CD14-positive monocyte (primary cell): Measurements from ENCODE around the gene ASTN1. TPM values are rescaled to one million over a fixed set of nuclear protein-coding genes. Genes with fewer than 3 reads are reported as not detected.

Experiments
- DNase-seq, 3 donors: peaks; one replicate each; pipeline ENCODE4 v3.0.0-alpha.2; 2011 to 2022
- H2AFZ ChIP-seq: 2 replicates; pipeline ENCODE4 v1.6.0; 2012; ENCODE audit warnings: mild to moderate bottlenecking, low read depth, low read length, inconsistent platforms; ENCODE audit not compliant: insufficient read depth, poor library complexity, severe bottlenecking
- H3K27ac ChIP-seq, 2 donors: 1 replicate in 1 of 2; 2 replicates in 1 of 2; pipeline ENCODE4 v1.5.1; 2012 to 2013; ENCODE audit warnings: low read length in 2 of 2, control low read depth in 1 of 2, inconsistent platforms in 1 of 2, low read depth in 1 of 2, mild to moderate bottlenecking in 1 of 2
- H3K27me3 ChIP-seq, 2 donors: one replicate each; pipeline versions ENCODE4 v1.6.0 to v1.6.1; 2011 to 2013; ENCODE audit warnings: low read length in 2 of 2; ENCODE audit not compliant: control insufficient read depth in 2 of 2, insufficient read depth in 2 of 2
- H3K36me3 ChIP-seq, 2 donors: replicated peaks in 1 of 2; 1 replicate in 1 of 2; 2 replicates in 1 of 2; pipeline versions ENCODE4 v1.5.1 to v1.6.1; 2012 to 2013; ENCODE audit warnings: low read length in 2 of 2, control low read depth in 1 of 2, inconsistent platforms in 1 of 2, mild to moderate bottlenecking in 1 of 2; ENCODE audit not compliant: insufficient read depth in 2 of 2, control insufficient read depth in 1 of 2
- H3K4me1 ChIP-seq, 2 donors: 1 replicate in 1 of 2; 2 replicates in 1 of 2; pipeline versions ENCODE4 v1.5.1 to v1.6.1; 2012 to 2013; ENCODE audit warnings: low read length in 2 of 2, control low read depth in 1 of 2, inconsistent platforms in 1 of 2, mild to moderate bottlenecking in 1 of 2, moderate library complexity in 1 of 2; ENCODE audit not compliant: insufficient read depth in 2 of 2, control insufficient read depth in 1 of 2
- H3K4me2 ChIP-seq: replicated peaks from 2 replicates; pipeline ENCODE3; 2012; ENCODE audit warnings: low read length, moderate library complexity, mild to moderate bottlenecking; ENCODE audit not compliant: poor library complexity, severe bottlenecking; ENCODE audit errors: extremely low read depth
- H3K4me3 ChIP-seq, 3 experiments: fragments of 200-600 bp in 1 of 3; sonication (generic) in 1 of 3; replicated peaks in 1 of 3; 1 replicate in 2 of 3; 2 replicates in 1 of 3; pipeline ENCODE4 v1.5.1; 2011 to 2013; ENCODE audit warnings: low read length in 3 of 3, mild to moderate bottlenecking in 3 of 3, control low read depth in 2 of 3, low read depth in 2 of 3, inconsistent platforms in 1 of 3, moderate library complexity in 1 of 3
- H3K79me2 ChIP-seq: 2 replicates; pipeline ENCODE4 v1.6.0; 2012; ENCODE audit warnings: mild to moderate bottlenecking, control low read depth, inconsistent platforms, low read length, moderate library complexity; ENCODE audit not compliant: insufficient read depth
- H3K9ac ChIP-seq: 2 replicates; pipeline ENCODE4 v1.6.0; 2017; ENCODE audit warnings: low read length, mild to moderate bottlenecking; ENCODE audit not compliant: insufficient read depth, poor library complexity, severe bottlenecking
- H3K9me3 ChIP-seq, 2 donors: replicated peaks in 1 of 2; 1 replicate in 1 of 2; 2 replicates in 1 of 2; pipeline versions ENCODE4 v1.5.1 to v1.6.1; 2012 to 2013; ENCODE audit warnings: low read length in 2 of 2, control low read depth in 1 of 2; ENCODE audit not compliant: control insufficient read depth in 1 of 2, insufficient read depth in 1 of 2
- H4K20me1 ChIP-seq: 2 replicates; pipeline ENCODE4 v1.6.0; 2012; ENCODE audit warnings: mild to moderate bottlenecking, low read length, control low read depth, moderate library complexity; ENCODE audit not compliant: insufficient read depth
- H3K27ac Mint-ChIP-seq, 7 donors: one replicate each; pipeline ENCODE4 v1.8.0; 2020; ENCODE audit warnings: mild to moderate bottlenecking in 7 of 7, mixed read lengths in 7 of 7, moderate library complexity in 6 of 7, inconsistent platforms in 2 of 7
- H3K27me3 Mint-ChIP-seq, 3 donors: one replicate each; pipeline ENCODE4 v1.8.0; 2021 to 2022; ENCODE audit warnings: low read depth in 3 of 3, mild to moderate bottlenecking in 3 of 3, mixed read lengths in 3 of 3, moderate library complexity in 3 of 3, inconsistent platforms in 1 of 3
- H3K36me3 Mint-ChIP-seq, 2 donors: one replicate each; pipeline ENCODE4 v1.8.0; 2020; ENCODE audit warnings: mixed read lengths in 2 of 2, inconsistent platforms in 1 of 2, mild to moderate bottlenecking in 1 of 2
- H3K4me1 Mint-ChIP-seq: one replicate; pipeline ENCODE4 v1.8.0; 2020; ENCODE audit warnings: mild to moderate bottlenecking, mixed read lengths
- H3K4me3 Mint-ChIP-seq, 2 donors: one replicate each; pipeline ENCODE4 v1.8.0; 2020; ENCODE audit warnings: mild to moderate bottlenecking in 2 of 2, mixed read lengths in 2 of 2, moderate library complexity in 1 of 2
- H3K9me3 Mint-ChIP-seq, 7 donors: one replicate each; pipeline ENCODE4 v1.8.0; 2020 to 2022; ENCODE audit warnings: mixed read lengths in 7 of 7, mild to moderate bottlenecking in 6 of 7, moderate library complexity in 6 of 7, inconsistent platforms in 2 of 7
- CTCF ChIP-seq: fragments of 200-600 bp; IDR thresholded peaks from one replicate; pipeline ENCODE4 v1.8.0; 2022; ENCODE audit warnings: antibody characterized with exemption, mild to moderate bottlenecking
- WGBS: methylation state at CpG from one replicate; pipeline ENCODE4 v1.1.5; 2013; ENCODE audit warnings: missing lambda C conversion rate; ENCODE audit not compliant: insufficient coverage; 5-methylcytosine and 5-hydroxymethylcytosine counted together
- intact Hi-C, 2 donors: fragments of 100-400 bp; cut with micrococcal nuclease; formaldehyde crosslinking; loops; one replicate each; pipeline versions ENCODE4 v1.15.0 to v1.15.1; 2023
- polyA plus RNA-seq, 3 donors: library from polyadenylated mRNA; depleted of rRNA in 1 of 3; unstranded in 2 of 3; stranded (reverse) in 1 of 3; fragments of 300-500 nt in 2 of 3; fragments of >200 nt in 1 of 3; fragmentation: Illumina TruSeq in 2 of 3; gene quantifications; 1 replicate in 2 of 3; 2 replicates in 1 of 3; pipeline ENCODE4 v1.2.3, GENCODE V29; 2012 to 2021

Gene ASTN1
- polyA plus RNA-seq, 3 donors, result not detected

- Histone ChIP-seq H3K36me3 (no peaks in the 10 kb centered on the region), H3K27ac (no peak overlapping the region), H3K79me2 (no peaks in the 10 kb centered on the region), H3K4me1 (no peaks in the 10 kb centered on the region), H3K9ac (no peak overlapping the region), H2AFZ (no peak overlapping the region), H4K20me1 (no peaks in the 10 kb centered on the region), H3K9me3 (peaks cover 0 to 4% of the 10 kb centered on the region in 2 donors), H3K27me3 (peaks cover 22 to 24% of the 10 kb centered on the region in 2 donors), H3K4me2 (no peak overlapping the region), H3K4me3 (no peak overlapping the region)
- H3K9me3 Mint-ChIP-seq, result peaks cover 0 to 3% (median 1%) of the 10 kb centered on the region in 7 donors
- intact Hi-C loops, result no loop called here
- H3K4me1 Mint-ChIP-seq, result no peaks in the 10 kb centered on the region
- H3K36me3 Mint-ChIP-seq, result no peaks in the 10 kb centered on the region
- no peak overlapping the region for H3K27ac Mint-ChIP-seq
- H3K27me3 Mint-ChIP-seq, result peaks cover 5 to 11% (median 6%) of the 10 kb centered on the region in 3 donors
- WGBS, result 88% methylated on average over 4 of the region's 6 CpGs
- no peak overlapping the region for H3K4me3 Mint-ChIP-seq
- TF ChIP-seq CTCF, result no peak
- no peak for DNase-seq
These were observed 10.6 kb upstream of the ASTN1 start for GRCh38 chr1:177174921-177175634.

GRCh38 chr1:177173976-177174375 is 9.5 kb upstream of the ASTN1 start:
- no peaks in the 10 kb centered on the region for H3K36me3 Mint-ChIP-seq
- Histone ChIP-seq H3K4me3 (no peak overlapping the region), H3K79me2 (no peaks in the 10 kb centered on the region), H3K36me3 (no peaks in the 10 kb centered on the region), H3K9me3 (peaks cover 0 to 4% of the 10 kb centered on the region in 2 donors), H2AFZ (no peak overlapping the region), H3K9ac (no peak overlapping the region), H3K27ac (no peak overlapping the region), H3K27me3 (peaks cover 30 to 35% of the 10 kb centered on the region in 2 donors), H3K4me2 (no peak overlapping the region), H3K4me1 (no peaks in the 10 kb centered on the region), H4K20me1 (no peaks in the 10 kb centered on the region)
- H3K4me3 Mint-ChIP-seq, result no peak overlapping the region
- no peak for DNase-seq
- intact Hi-C loops, result no loop called here
- 100% methylated on average over 1 of the region's 2 CpGs for WGBS
- TF ChIP-seq CTCF, result no peak
- H3K9me3 Mint-ChIP-seq, result peaks cover 0 to 3% (median 1%) of the 10 kb centered on the region in 7 donors
- no peak overlapping the region for H3K27ac Mint-ChIP-seq
- H3K27me3 Mint-ChIP-seq, result peaks cover 4 to 11% (median 5%) of the 10 kb centered on the region in 3 donors
- H3K4me1 Mint-ChIP-seq, result no peaks in the 10 kb centered on the region
